ENCODE results near the gene PCBP1.
A peak's percentile ranks its signal among the peaks of the same experiment; 100 is the strongest.

GRCh38 chr2:70115646-70116442 lies 28.6 kb downstream of the PCBP1 start:
- TF ChIP-seq POLR2A (IDR thresholded peaks at IDR 0.05) (no peak), CTCF (IDR thresholded peaks at IDR 0.05 in 8 of 11, conservative IDR thresholded peaks at IDR 0.05 in 3 of 11) (no peak), POLR2AphosphoS5 (IDR thresholded peaks at IDR 0.05) (peak in 1 of 3 donors; percentile 23)
